ENCODE results near the gene TNPO3.
"Not testable (repeated sequence)": the region's sequence is repeated elsewhere in the genome, so short reads cannot be mapped to it uniquely, and the experiment has no call there.

Gene TNPO3

DNA sequence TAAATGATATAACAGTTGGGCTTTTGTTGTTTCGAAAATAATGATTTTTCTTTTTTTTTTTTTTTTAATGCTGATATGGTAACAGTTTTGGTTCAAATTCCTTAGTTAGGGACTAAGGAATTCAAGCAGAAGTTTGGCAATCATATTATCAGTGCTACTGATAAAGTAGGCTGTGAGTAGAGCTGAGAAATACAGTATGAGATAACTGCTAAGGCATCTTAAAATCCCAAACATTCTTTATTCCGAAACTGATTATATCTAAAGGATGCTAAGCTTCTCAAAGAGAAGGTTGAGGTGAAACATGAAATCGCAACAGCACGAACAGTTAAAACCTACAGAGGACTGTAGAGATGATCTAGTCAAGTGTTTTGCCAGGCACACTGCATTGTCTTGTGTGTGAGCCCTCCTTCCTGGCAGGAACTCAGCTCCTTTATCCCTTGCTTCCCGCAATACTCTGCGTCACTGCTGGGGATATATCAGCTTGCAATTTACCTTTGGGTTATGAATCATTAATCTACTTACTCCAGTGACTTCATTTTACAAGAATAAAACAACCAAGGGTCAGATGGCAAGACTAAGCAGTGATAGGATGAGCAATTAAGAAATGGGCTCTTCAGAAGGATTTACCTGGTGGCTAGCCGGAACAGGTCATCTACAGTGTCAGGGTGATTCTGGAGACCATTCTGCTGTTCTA, 80.5 kb downstream of the TNPO3 start:
- in situ Hi-C loops (cut with MboI; ENCODE audit: low sequenced_read_pairs): no loop called here

DNA sequence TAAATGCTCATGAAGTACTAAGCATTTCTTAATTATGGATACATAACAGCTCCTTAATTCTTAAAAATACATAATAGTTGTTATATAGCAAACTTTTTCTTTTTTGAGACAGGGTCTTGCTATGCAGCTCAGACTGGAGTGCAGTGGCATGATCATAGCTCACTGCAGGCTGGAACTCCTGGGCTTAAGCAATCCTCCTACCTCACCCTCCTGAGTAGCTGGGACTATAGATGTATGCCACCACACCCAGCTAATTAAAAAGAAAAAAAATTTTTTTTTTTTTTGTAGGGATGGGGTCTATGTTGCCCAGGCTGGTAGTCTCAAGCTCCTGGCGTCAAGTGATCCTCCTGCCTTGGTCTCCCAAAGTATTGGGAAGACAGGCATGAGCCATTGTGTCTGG, 86.3 kb downstream of the TNPO3 start:
- in situ Hi-C loops (cut with MboI; ENCODE audit: low sequenced_read_pairs): no loop called here

DNA sequence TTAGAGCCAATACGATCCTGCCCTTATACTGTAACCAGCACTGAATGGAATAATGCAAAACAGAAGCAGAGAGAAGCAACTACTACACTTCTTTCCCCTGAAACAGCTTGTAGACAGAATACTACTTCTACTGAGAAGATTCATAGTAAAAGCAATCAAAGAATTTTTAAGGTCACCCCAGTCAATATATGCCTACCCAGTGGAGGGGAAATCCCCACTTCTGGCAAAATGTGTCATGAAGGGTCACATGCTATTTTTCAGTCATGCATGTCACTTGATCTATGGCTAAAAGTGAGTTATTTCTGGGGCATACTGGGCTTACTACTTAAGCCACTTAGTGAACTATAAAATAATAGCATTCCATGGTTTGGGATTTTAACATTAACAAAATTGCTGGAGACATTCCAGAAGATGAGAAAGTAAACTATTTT, 91.6 kb downstream of the TNPO3 start:
- in situ Hi-C loops (cut with MboI; ENCODE audit: low sequenced_read_pairs): no loop called here

DNA sequence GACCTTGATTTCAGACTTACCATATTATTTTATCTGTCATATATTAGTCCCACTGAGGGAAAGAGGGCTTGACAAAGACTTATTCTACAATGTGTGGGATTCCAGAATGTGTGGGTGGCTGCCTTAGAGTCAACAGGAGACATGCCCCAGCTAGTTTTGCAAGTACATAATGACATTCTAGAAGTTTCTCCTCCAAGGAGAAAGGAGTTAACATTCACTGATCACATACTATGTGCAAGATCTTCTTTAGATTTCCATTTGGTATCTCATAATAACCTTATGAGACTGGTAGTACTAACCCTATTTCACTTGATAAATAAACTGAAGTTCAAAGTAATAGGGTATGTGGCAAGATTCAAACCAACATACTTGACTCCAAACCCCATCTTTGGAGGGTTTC, 92.0 kb downstream of the TNPO3 start:
- in situ Hi-C loops (cut with MboI; ENCODE audit: low sequenced_read_pairs): no loop called here

DNA sequence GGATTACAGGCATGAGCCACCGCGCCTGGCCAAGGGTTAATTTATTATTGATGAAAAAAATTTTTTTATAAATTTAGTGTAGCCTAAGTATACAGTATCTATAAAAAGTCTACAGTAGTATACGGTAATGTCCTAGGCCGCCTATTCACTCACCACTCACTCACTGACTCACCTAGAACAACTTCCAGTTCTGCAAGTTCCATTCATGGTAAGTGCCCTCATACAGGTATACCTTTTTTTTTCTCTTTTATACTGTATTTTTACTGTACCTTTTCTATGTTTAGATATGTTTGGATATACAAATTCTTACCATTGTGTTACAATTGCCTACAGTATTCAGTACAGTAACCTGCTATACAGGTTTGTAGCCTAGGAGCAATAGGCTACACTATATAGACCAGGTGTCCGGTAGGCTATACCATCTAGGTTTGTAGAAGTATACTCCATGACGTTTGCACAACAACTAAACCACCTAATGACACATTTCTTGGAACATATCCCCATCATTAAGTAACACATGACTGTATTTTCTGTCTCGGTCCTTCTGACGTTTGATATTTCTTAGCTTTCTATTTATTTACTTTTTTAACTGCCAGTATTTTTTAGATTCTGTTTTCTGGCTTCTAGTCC, 93.8 kb downstream of the TNPO3 start:
- in situ Hi-C loops (cut with MboI; ENCODE audit: low sequenced_read_pairs): no loop called here

DNA sequence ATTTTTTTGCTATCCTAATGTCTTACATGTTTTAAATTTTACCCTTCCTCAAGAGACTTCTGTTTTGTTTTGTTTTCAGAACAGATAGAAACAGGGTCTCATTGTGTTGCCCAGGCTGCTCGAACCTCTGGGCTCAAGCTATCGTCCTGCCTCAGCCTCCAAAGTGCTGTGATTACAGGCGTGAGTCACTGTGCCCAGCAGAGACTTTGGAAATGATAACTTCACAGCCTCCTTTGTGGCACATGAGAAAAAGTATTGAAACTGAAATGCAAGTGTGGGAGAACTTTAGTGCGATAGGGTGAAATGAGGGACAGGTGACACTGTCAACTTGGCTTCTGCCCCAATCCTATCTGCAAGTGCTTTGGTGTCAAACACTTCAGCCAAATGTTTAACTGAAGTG, 95.6 kb downstream of the TNPO3 start:
- in situ Hi-C loops (cut with MboI; ENCODE audit: low sequenced_read_pairs): no loop called here

DNA sequence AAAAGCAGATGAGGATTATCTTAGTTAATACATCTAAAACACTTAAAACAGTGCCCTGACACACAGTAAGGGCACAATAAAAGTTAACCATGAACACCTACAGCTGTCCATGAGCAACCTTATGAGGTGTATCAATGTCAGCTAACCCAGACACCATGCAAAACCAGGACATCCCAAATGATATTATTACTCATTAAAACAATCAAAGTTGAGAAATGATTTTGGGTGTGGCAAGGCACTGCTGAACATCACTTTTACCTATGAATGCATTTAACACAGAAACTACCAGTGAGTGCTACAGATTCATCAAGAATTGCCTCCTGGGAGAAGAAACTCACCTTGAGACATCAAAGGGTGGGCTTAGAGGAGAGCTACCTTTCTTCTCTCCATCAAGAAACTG, 98.9 kb downstream of the TNPO3 start:
- in situ Hi-C loops (cut with MboI; ENCODE audit: low sequenced_read_pairs): no loop called here

DNA sequence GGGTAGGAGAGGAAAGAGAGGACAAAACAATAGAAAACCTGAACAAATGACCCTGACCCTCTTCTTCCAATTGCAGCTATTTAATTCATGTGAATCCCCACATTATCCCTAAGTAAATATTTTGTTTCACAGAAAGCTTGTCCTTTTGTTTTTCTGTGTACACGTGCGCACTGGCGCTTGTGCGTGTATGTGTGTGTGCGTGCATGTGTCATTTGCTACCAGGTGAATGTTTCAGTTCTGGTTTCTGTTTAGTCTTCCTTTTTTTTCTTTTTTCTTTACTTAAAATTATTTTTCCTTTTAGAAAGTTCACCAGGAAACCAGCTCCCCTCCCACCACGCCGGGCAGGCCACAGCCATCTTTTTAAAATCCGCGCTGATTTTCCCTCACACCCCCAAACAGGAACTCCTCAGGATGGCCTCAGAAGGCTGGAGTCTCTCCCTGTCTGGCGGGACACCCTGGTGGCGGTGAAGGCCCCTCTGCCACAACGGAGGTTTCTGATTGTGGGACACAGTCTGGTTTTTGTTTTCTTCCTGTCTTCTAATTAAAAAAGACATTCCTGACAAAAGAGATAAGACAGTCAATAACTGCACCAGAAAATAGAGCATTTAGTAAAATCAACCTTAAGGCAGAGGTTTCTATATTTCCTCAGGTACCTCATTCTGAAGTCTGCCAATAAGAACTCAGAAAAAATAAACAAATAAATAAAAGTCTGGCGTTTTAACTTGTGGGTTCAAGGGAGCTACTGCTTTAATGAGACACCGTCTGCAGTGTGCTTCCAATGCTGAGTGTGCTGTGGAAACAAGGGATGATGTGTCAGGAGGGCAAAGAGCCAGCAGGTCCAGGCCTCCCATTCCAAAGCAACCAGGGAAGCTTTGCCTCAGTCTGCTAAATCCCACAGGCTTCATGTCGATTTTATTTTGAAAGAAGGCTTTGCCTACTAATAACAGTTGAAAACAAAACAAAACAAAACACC, 99.8 kb downstream of the TNPO3 start:
- in situ Hi-C loops (cut with MboI; ENCODE audit: low sequenced_read_pairs): no loop called here

DNA sequence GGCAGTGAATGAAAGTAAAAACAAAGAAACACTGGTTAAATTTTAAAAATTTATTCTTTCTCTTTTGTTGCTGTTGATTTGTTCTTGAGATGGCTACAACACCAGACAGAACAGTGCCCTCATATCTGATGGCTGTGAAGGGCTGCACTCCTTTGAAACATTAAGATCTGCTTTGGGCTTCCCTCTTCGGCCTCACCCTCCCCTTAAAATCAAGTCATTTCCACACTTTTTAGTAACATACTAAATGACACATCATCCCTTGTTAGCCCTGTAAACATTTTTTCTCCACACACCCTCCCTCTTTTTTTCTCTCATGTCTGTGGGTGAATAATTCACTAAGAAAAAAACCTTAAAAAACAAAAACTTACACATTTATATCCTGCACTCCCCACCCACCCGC, 100.8 kb downstream of the TNPO3 start:
- in situ Hi-C loops (cut with MboI; ENCODE audit: low sequenced_read_pairs): no loop called here

DNA sequence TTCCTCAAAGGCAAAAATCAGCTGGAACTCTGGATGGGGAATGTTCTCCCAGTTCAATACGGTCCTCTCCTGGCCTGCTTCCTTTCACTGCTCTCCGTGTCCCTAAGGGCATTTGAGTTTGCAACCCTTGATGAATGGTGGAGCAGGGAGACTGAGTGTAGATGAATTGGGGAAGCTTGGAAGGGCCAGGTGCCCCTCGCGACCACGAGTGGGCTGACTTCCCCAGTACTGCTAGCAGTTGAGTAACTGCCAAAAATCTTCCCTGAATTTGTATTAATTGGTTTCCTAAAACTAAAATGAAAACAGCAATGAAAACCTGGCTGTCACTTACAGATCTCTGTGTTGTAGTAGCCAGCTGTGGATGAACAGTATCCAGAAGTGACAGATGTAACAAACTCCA, 103.6 kb downstream of the TNPO3 start:
- in situ Hi-C loops (cut with MboI; ENCODE audit: low sequenced_read_pairs): no loop called here

DNA sequence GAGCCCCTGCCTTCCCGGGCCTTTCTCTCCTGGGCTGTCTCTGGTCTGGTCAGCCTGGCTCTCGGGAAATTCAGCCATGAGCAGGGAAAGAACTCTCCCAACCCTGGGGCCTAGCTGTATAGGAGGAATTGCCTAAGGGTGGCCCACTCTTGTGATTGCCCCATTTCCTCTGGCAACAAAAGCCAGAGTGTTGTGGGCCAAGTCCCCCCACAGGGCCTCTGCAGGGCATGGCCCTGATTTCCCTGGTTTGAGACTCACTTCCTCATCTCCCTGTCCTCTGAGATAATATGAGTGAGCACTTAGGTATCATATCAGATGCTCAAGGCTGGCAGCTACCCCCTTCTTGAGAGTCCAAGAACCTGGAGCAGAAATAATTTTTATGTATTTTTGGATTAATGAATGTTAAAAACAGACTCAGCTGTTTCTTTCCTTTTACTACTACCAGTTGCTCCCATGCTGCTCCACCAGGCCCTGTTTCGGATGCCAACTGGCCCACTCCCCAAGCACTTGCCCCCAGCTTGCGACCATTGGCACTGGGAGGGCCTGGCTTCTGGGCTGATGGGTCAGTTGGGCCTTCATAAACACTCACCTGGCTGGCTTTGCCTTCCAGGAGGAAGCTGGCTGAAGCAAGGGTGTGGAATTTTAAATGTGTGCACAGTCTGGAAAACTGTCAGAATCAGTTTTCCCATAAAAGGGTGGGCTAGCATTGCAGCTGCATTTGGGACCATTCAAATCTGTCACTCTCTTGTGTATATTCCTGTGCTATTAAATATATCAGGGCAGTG, 105.7 kb downstream of the TNPO3 start:
- in situ Hi-C loops (cut with MboI; ENCODE audit: low sequenced_read_pairs): no loop called here

DNA sequence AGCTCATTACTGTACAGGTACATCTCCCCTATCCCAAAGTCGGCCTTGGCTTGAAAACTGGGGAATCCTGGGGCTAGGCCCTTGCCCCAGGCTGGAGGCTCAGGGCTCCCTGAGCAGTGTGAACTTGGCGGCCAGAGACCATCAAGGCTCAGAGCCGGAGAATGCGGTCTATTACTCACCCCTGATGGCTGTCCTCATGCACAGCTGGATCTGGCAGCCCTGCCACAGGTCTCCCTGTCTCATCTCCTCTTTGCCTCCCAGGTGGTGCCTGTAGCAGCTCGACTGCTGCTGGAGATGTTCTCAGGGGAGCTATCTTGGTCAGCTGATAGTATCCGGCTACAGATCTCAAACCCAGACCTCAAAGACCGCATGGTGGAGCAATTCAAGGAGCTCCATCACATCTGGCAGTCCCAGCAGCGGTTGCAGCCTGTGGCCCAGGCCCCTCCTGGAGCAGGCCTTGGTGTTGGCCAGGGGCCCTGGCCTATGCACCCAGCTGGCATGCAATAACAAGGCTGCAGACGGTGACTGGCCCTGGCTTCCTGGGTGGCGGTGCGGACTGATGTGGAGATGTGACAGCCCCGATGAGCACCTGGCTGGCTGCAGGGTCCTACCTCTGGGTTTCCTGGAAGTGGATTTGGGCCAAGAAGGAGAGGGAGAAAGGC, 106.5 kb downstream of the TNPO3 start:
- in situ Hi-C loops (cut with MboI; ENCODE audit: low sequenced_read_pairs): no loop called here

DNA sequence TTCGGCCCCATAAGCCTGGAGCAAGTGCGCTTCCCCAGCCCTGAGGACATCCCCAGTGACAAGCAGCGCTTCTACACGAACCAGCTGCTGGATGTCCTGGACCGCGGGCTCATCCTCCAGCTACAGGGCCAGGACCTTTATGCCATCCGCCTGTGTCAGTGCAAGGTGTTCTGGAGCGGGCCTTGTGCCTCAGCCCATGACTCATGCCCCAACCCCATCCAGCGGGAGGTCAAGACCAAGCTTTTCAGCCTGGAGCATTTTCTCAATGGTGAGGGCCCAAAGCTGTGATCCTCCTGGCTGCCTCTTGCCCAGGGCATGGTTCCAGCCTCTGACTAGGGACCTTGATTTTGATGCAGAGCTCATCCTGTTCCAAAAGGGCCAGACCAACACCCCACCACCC, 107.1 kb downstream of the TNPO3 start:
- in situ Hi-C loops (cut with MboI; ENCODE audit: low sequenced_read_pairs): no loop called here

DNA sequence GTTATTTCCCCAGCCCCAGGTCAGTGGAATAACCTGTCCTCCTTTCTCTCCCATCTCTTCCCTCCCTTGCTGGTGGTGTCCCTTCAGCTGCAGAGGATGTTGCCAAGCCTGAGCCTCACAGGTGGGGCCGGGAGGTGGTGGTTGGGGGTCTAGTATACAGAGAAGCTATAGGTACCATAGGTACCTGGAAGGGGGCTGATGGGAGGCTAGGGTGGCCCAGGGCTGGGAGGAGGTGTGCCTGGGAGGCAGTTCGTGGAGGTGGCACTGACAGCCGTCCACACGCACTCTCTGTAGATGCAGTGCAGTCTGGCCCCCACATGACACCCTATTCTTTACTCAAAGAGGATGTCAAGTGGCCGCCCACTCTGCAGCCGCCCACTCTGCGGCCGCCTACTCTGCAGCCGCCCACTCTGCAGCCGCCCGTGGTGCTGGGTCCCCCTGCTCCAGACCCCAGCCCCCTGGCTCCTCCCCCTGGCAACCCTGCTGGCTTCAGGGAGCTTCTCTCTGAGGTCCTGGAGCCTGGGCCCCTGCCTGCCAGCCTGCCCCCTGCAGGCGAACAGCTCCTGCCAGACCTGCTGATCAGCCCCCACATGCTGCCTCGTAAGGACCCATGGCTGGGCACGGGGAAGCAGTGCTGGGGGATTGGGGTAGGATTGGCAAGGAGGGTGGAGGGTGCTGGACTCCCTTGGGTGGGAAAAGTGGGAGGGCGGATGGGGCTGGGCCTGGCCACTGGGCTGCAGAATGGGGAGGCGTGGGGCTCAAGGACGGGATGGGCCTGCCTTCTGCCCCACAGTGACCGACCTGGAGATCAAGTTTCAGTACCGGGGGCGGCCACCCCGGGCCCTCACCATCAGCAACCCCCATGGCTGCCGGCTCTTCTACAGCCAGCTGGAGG, 107.7 kb downstream of the TNPO3 start:
- in situ Hi-C loops (cut with MboI; ENCODE audit: low sequenced_read_pairs): no loop called here

DNA sequence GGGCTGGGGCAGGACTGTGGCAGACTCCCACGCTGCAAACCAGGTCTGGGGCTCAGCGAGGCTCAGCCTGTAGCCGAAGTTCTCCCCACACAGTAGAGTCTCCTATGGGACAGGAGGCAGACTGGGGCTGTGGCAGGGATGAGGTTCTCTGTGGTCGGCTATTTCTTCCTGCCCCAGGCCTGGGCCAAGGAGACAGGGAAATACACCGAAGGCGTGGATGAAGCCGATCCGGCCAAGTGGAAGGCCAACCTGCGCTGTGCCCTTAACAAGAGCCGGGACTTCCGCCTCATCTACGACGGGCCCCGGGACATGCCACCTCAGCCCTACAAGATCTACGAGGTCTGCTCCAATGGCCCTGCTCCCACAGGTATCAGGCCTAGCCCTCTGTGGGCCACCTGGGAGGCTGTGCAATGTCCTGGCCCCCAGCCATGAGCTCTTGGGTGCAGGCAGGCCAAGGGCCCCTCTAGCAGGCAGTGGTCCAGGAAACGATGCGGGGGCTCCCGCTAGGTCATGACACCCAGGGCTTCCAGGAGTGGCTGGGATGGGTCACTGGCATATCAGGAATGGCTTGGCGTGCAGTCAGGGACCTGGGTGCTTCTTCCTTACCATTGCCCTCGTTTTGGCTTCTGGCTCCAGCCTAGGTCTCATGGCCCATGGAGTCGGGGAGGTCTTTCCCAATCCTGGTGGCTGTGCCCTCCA, 109.1 kb downstream of the TNPO3 start:
- in situ Hi-C loops (cut with MboI; ENCODE audit: low sequenced_read_pairs): no loop called here

DNA sequence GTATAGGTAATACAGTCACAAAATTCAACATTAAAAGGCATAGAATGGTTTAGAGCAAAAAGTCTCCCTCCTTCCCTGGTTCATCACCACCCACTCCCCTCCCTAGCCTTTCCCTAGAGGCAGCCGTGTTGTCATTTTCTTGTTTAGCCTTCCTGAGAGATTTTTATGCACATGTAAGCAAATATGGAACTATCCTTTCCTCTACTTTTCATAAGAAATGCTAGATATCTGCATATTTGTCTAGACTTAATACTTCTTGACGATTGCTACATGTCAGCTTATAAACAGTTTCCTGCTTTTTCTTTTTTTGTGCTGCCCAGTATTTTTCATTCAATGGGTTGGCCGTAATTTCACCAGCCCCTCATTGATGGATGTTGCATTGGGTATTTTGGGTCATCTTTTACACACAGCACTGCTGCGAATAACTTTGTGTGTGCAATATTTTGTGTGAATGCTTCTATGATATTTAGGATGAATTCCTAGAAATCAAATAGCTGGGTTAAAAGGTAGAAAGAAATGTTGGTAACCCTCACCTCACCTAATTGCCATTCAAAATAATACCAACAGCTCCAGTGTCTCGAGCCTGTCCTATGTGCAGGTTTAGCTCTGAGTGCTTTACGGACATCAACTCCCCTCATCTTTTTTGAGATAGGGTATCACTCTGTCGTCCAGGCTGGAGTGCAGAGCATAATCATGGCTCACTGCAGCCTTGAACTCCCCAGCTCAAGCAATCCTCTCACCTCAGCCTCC, 110.2 kb downstream of the TNPO3 start:
- in situ Hi-C loops (cut with MboI; ENCODE audit: low sequenced_read_pairs): no loop called here

DNA sequence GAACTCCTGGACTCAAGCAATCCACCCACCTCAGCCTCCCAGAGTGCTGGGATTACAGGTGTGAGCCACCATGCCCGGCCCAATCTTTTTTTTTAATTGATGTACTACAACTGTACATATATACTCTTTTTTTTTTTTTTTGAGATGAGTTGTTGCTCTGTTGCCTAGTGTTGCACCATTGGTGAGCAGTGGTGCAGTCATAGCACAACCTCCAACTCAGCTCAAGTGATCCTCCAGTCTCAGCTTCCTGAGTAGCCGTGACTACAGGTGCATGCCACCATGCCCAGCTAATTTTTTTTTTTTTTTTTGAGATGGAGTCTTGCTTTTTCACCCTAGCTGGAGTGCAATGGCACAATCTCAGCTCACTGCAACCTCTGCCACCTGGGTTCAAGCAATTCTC, 111.7 kb downstream of the TNPO3 start:
- in situ Hi-C loops (cut with MboI; ENCODE audit: low sequenced_read_pairs): not testable (repeated sequence)

DNA sequence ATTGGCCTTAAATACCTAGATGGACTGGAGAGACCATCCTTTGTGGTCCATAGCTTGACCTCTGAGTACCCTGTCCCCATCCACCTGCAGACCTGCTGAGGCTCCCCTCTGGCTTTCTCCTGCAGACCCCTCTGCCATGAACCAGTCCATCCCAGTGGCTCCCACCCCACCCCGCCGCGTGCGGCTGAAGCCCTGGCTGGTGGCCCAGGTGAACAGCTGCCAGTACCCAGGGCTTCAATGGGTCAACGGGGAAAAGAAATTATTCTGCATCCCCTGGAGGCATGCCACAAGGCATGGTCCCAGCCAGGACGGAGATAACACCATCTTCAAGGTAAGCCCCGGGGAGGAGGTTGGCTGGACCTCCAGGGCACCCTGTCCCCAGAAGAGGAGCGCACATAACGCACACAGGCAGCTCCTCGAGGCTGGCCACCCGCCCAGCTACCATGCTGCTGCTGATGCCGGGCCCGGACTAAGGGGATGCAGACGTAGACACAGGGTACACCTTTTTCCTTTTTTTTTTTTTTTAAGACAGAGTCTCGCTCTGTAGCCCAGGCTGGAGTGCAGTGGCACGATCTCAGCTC, 112.9 kb downstream of the TNPO3 start:
- in situ Hi-C loops (cut with MboI; ENCODE audit: low sequenced_read_pairs): no loop called here

Measured in HL-60/S4 (cell line).